WTC11 (cell line): ENCODE measurements around the gene SMG9.

ENCODE experiments used
- CREM ChIP-seq: sonication (generic); formaldehyde crosslinking; IDR thresholded peaks from 2 replicates; pipeline ENCODE4 v1.8.1; 2022; ENCODE audit warnings: mild to moderate bottlenecking, missing genetic modification reagents, moderate library complexity
- GABPB1 ChIP-seq: sonication (generic); formaldehyde crosslinking; IDR thresholded peaks from 2 replicates; pipeline ENCODE4 v1.8.1; 2023; ENCODE audit warnings: mild to moderate bottlenecking, missing genetic modification reagents
- JAZF1 ChIP-seq: fragments of 250-450 bp; sonication (Bioruptor Pico); IDR thresholded peaks from 2 replicates; pipeline ENCODE4 v1.9.0; 2021; ENCODE audit warnings: moderate library complexity, mild to moderate bottlenecking, inconsistent platforms
- ZNF121 ChIP-seq: sonication (generic); formaldehyde crosslinking; IDR thresholded peaks from 2 replicates; pipeline ENCODE4 v1.8.0; 2023; ENCODE audit warnings: missing genetic modification reagents
- TF ChIP-seq, protein P1 (sequence below): fragments of 250-450 bp; sonication (Bioruptor Pico); IDR thresholded peaks from 2 replicates; pipeline ENCODE4 v1.9.0; 2021; ENCODE audit warnings: moderate library complexity, mild to moderate bottlenecking, inconsistent platforms, borderline replicate concordance
- TF ChIP-seq, protein P2 (sequence below): fragments of 200-600 bp; IDR thresholded peaks from 2 replicates; pipeline ENCODE4 v1.8.0; 2022; ENCODE audit warnings: antibody characterized with exemption

GRCh38 chr19:43749152-43749551, 5.6 kb downstream of the SMG9 start:
- TF ChIP-seq, protein P1, sequence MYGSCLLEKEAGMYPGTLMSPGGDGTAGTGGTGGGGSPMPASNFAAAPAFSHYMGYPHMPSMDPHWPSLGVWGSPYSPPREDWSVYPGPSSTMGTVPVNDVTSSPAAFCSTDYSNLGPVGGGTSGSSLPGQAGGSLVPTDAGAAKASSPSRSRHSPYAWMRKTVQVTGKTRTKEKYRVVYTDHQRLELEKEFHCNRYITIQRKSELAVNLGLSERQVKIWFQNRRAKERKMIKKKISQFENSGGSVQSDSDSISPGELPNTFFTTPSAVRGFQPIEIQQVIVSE (CRISPR knock-in tag): no peak
- no peak for TF ChIP-seq GABPB1
- TF ChIP-seq ZNF121: no peak
- TF ChIP-seq, protein P2, sequence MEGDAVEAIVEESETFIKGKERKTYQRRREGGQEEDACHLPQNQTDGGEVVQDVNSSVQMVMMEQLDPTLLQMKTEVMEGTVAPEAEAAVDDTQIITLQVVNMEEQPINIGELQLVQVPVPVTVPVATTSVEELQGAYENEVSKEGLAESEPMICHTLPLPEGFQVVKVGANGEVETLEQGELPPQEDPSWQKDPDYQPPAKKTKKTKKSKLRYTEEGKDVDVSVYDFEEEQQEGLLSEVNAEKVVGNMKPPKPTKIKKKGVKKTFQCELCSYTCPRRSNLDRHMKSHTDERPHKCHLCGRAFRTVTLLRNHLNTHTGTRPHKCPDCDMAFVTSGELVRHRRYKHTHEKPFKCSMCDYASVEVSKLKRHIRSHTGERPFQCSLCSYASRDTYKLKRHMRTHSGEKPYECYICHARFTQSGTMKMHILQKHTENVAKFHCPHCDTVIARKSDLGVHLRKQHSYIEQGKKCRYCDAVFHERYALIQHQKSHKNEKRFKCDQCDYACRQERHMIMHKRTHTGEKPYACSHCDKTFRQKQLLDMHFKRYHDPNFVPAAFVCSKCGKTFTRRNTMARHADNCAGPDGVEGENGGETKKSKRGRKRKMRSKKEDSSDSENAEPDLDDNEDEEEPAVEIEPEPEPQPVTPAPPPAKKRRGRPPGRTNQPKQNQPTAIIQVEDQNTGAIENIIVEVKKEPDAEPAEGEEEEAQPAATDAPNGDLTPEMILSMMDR: no peak
- no peak for TF ChIP-seq CREM (CRISPR knock-in tag)
- no peak for TF ChIP-seq JAZF1 (CRISPR knock-in tag)
